Right lobe of liver (tissue), 4 donors: ENCODE results near the gene WSCD2.

Experiments used
- CTCF ChIP-seq, 4 donors: fragments of 200-600 bp in 3 of 4; fragments of 450-650 bp in 1 of 4; IDR thresholded peaks; one replicate each; pipeline versions ENCODE4 v1.5.1 to v1.8.0; 2016 to 2022; ENCODE audit warnings: antibody characterized with exemption in 4 of 4, mild to moderate bottlenecking in 2 of 4
- POLR2A ChIP-seq: fragments of 450-650 bp; IDR thresholded peaks from one replicate; pipeline ENCODE4 v1.6.1; 2017; ENCODE audit warnings: antibody characterized with exemption, mild to moderate bottlenecking
- donor health status: DM: no; HTN: no; CAD: no.
- donor health status: DM: no; HTN: no; CAD: no.
- donor health status: DM: no; HTN: yes; CAD: no.

GRCh38 chr12:108147279-108147678 lies 18.2 kb downstream of the WSCD2 start:
- no peak for TF ChIP-seq CTCF (IDR thresholded peaks at IDR 0.05)
- no peak for TF ChIP-seq POLR2A
